H54 (cell line): ENCODE measurements around the gene EGFL7.
A peak's percentile ranks its signal among the peaks of the same experiment; 100 is the strongest.

Source experiments
- DNase-seq: peaks from one replicate; pipeline ENCODE4 v3.0.0; 2011; ENCODE audit warnings: low spot score, mixed read lengths; ENCODE audit not compliant: insufficient read length
- FAIRE-seq: peaks from 3 replicates; lab custom pipeline; 2011; peaks lifted over from hg19 to GRCh38; lab: Jason Lieb, UNC
- POLR2A ChIP-seq: IDR thresholded peaks from 2 replicates; pipeline ENCODE4 v1.6.1; 2011; ENCODE audit warnings: low read depth, mild to moderate bottlenecking, low read length

EGFL7 gene

GRCh38 chr9:136666372-136667213 lies 3.9 kb downstream of the EGFL7 start:
- FAIRE-seq (no peak), DNase-seq (peak; percentile 97)
- TF ChIP-seq POLR2A = no peak

DNA sequence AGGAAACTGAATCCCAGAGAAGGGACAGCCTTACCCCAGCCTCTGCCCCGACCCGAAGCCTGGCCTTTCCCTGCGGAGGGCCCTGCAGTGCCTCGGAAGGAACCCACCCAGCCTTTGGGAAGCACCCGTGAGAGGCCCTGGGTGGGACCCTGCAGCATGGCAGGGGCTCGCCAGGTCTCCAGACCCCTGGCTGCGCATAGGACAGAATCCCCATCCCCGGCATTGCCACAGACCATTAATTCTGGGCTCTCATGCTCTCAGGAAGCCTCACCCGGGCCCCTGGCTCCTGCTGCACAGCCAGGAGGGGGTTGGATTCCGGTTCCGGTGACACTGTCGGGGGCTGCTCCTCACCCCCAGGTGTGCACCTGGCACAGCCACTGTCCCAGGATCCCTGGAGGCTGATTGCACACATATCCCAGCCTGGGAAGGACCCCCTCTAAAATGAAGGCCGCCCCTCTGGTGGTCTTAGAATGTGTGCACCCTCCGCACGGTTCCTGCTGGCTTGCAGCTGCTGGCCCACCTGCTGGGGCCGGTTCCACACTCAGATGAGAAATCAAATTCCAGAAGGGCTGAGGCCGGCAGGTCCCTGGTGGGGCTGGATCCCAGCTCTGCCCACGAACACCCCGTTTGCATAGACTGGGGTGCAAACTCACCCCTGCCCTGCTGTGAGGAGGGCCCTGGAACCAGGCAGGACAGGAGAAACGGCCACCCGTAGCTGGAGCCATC lies 4.7 kb downstream of the EGFL7 start:
- FAIRE-seq (no peak), DNase-seq (no peak)
- TF ChIP-seq POLR2A = no peak

DNA sequence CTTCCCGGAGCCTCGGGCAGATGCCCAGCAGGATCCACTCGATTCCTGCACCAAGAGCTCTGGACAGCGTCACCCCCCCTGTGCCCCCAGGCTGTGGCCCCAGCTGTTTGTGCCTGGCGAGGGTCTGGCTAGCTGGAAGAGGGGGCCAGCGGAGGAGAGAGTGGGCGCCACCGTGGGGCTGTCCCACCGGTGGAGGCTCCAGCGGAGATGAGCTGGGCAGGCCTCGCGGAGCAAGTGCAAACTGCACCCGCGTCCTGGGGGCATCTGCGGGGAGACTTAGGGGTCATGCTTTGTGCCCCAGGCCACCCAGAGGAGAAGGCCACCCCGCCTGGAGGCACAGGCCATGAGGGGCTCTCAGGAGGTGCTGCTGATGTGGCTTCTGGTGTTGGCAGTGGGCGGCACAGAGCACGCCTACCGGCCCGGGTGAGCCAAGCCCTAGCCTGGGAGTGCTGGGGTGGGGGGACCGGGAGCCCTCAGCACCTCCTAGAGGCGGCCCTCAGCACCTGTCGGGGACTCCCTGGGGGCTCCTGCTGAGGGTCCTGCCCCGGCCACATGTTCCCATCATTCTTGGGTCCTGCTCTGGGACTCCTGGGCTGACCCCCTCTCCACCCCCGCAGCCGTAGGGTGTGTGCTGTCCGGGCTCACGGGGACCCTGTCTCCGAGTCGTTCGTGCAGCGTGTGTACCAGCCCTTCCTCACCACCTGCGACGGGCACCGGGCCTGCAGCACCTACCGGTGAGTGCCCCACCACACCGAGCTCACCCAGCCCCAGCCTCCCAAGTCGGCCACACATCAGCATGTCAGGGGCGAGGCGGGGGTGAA lies 5.4 kb downstream of the EGFL7 start:
- FAIRE-seq = no peak
- no peak for TF ChIP-seq POLR2A
- no peak for DNase-seq

GRCh38 chr9:136668983-136669790 lies 6.5 kb downstream of the EGFL7 start:
- peak; percentile 48 for FAIRE-seq
- peak; percentile 94 for DNase-seq
- TF ChIP-seq POLR2A = no peak

- TF ChIP-seq POLR2A = no peak
- FAIRE-seq = no peak
- no peak for DNase-seq
Observed at GRCh38 chr9:136669791-136670464, 7.2 kb downstream of the EGFL7 start.

DNA sequence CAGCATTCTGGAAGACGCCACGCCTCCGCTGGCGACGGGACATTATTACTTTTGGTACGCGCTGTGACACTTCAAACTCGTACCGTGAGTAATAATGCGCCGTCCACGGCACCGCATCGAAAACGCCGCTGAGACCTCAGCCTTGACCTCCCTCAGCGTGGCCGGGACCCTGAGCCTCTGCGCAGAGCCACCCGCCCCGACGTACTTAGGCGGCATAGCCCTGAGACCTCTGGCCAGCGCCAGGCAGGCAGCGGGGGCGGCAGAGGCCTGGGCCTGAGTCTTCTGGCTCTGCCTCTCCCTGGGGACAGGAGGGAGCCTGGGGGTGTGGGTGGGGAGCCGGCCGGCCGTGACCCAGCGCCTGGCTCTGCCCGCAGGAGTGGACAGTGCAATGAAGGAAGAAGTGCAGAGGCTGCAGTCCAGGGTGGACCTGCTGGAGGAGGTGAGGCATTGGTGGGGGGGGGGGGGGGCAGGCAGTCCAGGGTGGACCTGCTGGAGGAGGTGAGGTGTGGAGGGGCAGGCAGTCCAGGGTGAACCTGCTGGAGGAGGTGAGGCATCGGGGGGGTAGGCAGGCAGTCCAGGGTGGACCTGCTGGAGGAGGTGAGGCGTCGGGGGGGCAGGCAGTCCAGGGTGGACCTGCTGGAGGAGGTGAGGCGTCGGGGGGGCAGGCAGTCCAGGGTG lies 8.0 kb downstream of the EGFL7 start:
- no peak for FAIRE-seq
- no peak for DNase-seq
- TF ChIP-seq POLR2A = no peak

DNA sequence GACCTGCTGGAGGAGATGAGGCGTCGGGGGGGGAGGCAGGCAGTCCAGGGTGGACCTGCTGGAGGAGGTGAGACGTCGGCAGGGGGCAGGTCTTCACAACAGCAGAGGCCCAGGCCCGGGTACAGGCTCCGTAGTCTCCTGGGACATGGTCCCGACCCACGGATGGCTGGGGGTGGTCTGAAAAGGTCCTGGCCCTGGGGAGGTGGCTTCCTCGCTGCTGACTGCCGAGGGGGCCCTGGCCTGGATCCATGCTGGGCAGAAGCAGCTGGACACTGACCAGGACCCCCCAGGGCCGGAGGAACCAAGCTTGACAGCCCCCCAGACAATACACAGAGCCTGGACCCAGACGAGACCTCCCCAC lies 8.5 kb downstream of the EGFL7 start:
- TF ChIP-seq POLR2A = no peak
- DNase-seq = no peak
- no peak for FAIRE-seq

- no peak for FAIRE-seq
- DNase-seq = no peak
- no peak for TF ChIP-seq POLR2A
Observed at GRCh38 chr9:136671646-136672430, 9.1 kb downstream of the EGFL7 start.

DNA sequence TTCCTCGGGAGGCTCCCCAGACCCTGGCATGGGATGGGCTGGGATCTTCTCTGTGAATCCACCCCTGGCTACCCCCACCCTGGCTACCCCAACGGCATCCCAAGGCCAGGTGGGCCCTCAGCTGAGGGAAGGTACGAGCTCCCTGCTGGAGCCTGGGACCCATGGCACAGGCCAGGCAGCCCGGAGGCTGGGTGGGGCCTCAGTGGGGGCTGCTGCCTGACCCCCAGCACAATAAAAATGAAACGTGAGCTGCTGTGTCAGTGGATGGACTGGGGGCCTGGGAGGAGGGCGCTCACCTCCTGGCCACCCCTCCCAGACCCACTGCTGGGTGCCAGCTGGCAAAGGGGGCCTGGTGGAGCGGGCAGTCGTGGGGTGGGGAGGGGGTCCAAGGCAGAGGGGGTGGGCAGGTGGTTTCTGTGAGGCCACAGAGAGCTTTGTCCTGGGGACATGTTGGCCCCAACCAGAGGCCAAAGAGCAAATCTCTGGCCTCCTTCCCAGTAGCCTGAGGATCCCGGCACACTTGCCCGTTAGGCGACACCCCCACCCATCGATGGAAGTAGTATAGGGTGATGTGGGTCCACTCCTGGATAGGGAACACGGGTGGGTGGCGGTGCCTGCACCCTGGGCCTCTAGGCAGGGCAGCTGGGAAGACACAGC lies 9.8 kb downstream of the EGFL7 start:
- DNase-seq (no peak), FAIRE-seq (no peak)
- no peak for TF ChIP-seq POLR2A

DNA sequence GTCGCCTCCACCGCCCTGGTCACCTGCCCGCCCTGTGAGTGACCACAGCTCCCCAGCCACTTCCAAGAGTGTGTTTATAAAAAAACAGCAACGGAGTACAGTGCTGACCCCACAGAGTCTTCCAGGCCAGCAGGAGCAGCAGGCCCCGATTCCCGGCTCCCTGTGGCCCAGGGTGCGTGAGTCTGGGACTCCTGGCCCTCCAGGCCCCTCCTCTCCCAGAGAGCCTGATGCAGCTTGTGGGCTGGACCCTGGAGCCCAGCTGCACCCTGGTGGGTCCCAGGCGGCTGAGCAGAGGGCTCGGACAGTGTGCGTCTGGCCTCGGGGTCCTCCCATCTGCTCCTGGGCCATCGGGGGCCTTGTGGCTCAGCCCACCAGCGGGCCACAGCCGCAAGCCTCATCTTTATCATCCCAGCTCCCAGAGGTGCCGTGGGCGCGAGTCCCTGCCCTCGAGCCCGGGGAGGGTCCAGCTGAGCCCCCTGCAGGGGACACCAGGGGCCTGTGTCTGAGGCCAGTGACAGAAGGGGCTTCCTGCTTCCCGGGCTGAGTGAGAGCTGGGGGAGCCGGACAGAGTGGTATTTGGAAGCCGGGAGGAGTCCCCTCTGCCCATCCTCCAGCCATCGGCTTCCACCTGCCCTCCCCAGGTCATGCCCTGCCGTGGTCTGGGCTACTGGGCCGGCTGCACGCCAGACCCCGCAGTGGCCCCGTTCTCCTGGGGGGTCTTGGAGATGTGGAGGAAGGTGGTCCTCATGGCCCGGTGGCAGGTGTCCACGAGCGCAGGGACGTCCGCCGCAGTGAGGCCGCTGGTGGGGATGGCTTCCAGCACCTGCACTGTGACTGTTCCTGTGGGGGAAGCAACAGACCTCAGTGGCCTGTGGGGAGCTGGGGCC lies 10.6 kb downstream of the EGFL7 start:
- TF ChIP-seq POLR2A = no peak
- no peak for DNase-seq
- no peak for FAIRE-seq
